HFF-Myc (cell line): ENCODE results near the gene HIF1A.
"Not testable (repeated sequence)": the region's sequence is repeated elsewhere in the genome, so short reads cannot be mapped to it uniquely, and the experiment has no call there.

ENCODE experiments used
- DNase-seq: peaks from one replicate; pipeline ENCODE4 v3.0.0-alpha.2; 2011; ENCODE audit warnings: low read depth; ENCODE audit errors: extremely low read depth
- H3K4me3 ChIP-seq: replicated peaks from 2 replicates; pipeline ENCODE4 v1.5.1; 2011; ENCODE audit warnings: low read depth, mild to moderate bottlenecking, control low read depth, low read length
- TF ChIP-seq, protein P1 (sequence below): IDR thresholded peaks from 2 replicates; pipeline ENCODE4 v1.5.1; 2012; ENCODE audit warnings: mild to moderate bottlenecking, low read depth, low read length, control low read depth; ENCODE audit errors: missing control alignments

HIF1A gene

GRCh38 chr14:61705017-61705416, 9.7 kb downstream of the HIF1A start:
- H3K4me3 ChIP-seq: no peak overlapping the region
- TF ChIP-seq, protein P1, sequence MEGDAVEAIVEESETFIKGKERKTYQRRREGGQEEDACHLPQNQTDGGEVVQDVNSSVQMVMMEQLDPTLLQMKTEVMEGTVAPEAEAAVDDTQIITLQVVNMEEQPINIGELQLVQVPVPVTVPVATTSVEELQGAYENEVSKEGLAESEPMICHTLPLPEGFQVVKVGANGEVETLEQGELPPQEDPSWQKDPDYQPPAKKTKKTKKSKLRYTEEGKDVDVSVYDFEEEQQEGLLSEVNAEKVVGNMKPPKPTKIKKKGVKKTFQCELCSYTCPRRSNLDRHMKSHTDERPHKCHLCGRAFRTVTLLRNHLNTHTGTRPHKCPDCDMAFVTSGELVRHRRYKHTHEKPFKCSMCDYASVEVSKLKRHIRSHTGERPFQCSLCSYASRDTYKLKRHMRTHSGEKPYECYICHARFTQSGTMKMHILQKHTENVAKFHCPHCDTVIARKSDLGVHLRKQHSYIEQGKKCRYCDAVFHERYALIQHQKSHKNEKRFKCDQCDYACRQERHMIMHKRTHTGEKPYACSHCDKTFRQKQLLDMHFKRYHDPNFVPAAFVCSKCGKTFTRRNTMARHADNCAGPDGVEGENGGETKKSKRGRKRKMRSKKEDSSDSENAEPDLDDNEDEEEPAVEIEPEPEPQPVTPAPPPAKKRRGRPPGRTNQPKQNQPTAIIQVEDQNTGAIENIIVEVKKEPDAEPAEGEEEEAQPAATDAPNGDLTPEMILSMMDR: no peak
- no peak for DNase-seq

GRCh38 chr14:61706096-61706690, 10.9 kb downstream of the HIF1A start:
- no peak overlapping the region for H3K4me3 ChIP-seq
- TF ChIP-seq, protein P1: no peak
- DNase-seq: no peak

DNA sequence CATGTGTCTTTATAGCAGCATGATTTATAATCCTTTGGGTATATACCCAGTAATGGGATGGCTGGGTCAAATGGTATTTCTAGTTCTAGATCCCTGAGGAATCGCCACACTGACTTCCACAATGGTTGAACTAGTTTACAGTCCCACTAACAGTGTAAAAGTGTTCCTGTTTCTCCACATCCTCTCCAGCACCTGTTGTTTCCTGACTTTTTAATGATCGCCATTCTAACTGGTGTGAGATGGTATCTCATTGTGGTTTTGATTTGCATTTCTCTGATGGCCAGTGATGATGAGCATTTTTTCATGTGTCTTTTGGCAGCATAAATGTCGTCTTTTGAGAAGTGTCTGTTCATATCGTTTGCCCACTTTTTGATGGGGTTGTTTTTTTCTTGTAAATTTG, 12.5 kb downstream of the HIF1A start:
- not testable (repeated sequence) for H3K4me3 ChIP-seq, DNase-seq

DNA sequence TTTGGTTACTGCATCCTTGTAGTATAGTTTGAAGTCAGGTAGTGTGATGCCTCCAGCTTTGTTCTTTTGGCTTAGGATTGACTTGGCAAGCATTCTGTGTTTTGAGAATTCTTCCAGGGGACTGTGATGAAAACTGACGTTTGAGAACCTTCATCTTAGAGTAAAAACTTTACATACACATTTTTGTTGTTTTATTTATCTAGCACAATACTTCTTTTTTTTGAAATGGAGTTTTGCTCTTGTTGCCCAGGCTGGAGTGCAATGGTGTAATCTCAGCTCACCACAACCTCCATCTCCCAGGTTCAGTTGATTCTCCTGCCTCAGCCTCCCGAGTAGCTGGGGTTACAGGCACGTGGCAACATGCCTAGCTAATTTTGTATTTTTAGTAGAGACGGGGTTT, 13.4 kb downstream of the HIF1A start:
- not testable (repeated sequence) for DNase-seq, H3K4me3 ChIP-seq

DNA sequence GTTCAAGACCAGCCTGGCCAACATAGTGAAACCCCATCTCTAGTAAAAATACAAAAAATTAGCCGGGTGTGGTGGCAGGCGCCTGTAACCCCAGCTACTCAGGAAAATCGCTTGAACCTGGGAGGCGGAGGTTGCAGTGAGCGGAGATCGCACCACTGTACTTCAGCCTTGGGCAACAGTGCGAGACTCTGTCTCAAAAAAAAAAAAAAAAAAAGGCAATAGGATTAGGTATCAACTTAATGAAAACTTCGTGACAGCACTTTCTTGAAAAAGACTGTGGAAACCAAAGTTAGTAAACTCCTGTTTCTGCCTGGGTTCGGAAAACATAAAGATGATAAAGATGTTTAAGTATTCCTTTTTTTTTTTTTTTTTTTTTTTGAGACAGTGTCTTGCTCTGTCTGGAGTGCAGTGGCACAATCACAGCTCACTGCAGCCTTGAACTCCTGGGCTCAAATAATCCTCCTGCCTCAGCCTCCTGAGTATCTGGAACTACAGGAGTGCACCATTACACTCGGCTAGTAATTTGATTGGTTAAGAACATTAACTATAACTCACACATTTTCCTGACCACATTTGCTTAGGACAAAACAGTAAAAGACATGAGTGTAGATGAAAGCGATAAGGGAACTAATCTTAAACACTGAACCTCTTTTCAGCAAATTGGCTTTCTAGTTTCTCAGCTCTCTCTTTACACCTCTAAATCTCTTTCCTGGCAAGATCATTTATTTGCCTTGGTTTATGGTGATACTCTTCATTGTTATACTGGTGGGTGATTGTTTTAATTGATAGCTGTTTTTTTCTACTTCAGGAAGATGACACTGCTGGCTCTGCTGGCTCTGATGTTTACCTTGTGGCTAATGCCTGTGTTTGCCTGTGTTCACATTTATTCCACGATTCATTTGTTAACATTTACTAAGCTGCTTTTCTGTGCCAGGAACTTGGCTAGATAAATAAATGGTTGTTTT, 15.8 kb downstream of the HIF1A start:
- TF ChIP-seq, protein P1: no peak
- DNase-seq: no peak
- H3K4me3 ChIP-seq: no peak overlapping the region

- H3K4me3 ChIP-seq: no peak overlapping the region
- DNase-seq: no peak
- TF ChIP-seq, protein P1: no peak
Observed at GRCh38 chr14:61712137-61712536, 16.8 kb downstream of the HIF1A start.

DNA sequence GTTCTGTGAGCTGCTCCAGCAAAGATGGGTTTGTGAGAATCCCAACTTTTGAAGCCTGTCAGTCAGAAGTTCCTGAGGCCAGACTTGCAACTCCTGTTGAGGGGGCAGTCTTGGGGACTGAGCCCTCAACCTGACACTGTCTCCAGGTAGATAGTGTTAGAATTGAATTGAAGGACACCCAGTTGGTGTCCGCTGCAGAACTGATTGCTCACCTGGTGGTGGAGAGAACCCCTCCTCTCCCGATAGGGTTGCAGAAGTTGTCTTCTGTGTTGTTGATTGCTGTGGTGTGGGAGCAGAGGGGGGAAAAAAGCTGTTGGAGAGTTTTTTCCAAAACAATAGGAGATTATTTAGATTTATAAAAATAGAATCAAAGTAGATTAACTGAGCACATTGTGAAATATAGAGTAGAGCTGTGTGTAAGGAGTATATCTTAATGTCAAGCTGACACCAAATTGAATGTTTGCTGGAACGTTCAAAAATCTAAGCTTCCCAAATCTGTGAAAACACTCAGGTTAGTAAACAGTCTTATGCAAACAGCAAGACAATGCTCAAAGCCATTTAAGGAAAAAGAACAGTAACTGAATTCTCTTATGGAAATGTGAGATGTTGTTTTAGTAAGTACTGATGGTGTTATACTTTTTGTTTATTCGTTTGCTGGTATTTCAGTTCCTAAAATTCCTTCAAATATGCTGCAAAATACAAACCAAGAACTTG, 18.6 kb downstream of the HIF1A start:
- TF ChIP-seq, protein P1: no peak
- no peak overlapping the region for H3K4me3 ChIP-seq
- DNase-seq: no peak
